IMR-90 (cell line): Measurements from ENCODE around the gene S100A5. TPM values are rescaled to one million over a fixed set of nuclear protein-coding genes. Genes with fewer than 3 reads are reported as not detected.

Source experiments
- ATAC-seq: fragments of 200-7000 bp; cut with Tn5 transposase; 2 replicates; pipeline ENCODE4 v1.9.1; 2020; ENCODE audit warnings: low read depth, mild to moderate bottlenecking, moderate library complexity
- BruUV-seq: library from RNA; stranded (reverse); fragments of 400-500 nt; replicated peaks from 2 replicates; lab custom pipeline; 2021; lab: Mats Ljungman, UMichigan
- CTCF ChIA-PET: fragments of 300-600 bp; formaldehyde crosslinking; extraction: SDS; loops from one replicate; lab custom pipeline; 2021; ENCODE audit warnings: antibody characterized with exemption; lab: Yijun Ruan, JAX
- POLR2A ChIA-PET: fragments of 300-600 bp; sonication (Branson Sonifier 250); formaldehyde crosslinking; loops from one replicate; lab custom pipeline; 2022; ENCODE audit warnings: antibody characterized with exemption; ENCODE audit not compliant: unreplicated experiment; lab: Charles Lee
- DNase-seq: peaks from one replicate; pipeline ENCODE4 v3.0.0; 2013
- H2AFZ ChIP-seq: replicated peaks from 2 replicates; pipeline ENCODE3; 2013; ENCODE audit warnings: low read length, mild to moderate bottlenecking; ENCODE audit not compliant: poor library complexity
- H2AK5ac ChIP-seq: 2 replicates; pipeline ENCODE4 v1.6.1; 2013; ENCODE audit warnings: low read depth, low read length, inconsistent platforms
- H2AK9ac ChIP-seq: replicated peaks from 2 replicates; pipeline ENCODE3; 2013; ENCODE audit warnings: mild to moderate bottlenecking, low read depth, low read length, moderate library complexity; ENCODE audit not compliant: poor library complexity
- H2BK120ac ChIP-seq: 2 replicates; pipeline ENCODE4 v1.6.1; 2013; ENCODE audit warnings: low read depth, low read length, inconsistent platforms
- H2BK15ac ChIP-seq: 3 replicates; pipeline ENCODE4 v1.6.1; 2013; ENCODE audit warnings: low read depth, low read length, inconsistent platforms
- H2BK20ac ChIP-seq: 2 replicates; pipeline ENCODE4 v1.6.1; 2013; ENCODE audit warnings: low read depth, mild to moderate bottlenecking, inconsistent platforms, low read length, moderate library complexity
- H2BK5ac ChIP-seq: 2 replicates; pipeline ENCODE4 v1.6.1; 2013; ENCODE audit warnings: mild to moderate bottlenecking, low read depth, low read length, inconsistent platforms; ENCODE audit not compliant: poor library complexity, severe bottlenecking
- H3K14ac ChIP-seq: replicated peaks from 2 replicates; pipeline ENCODE4 v1.6.1; 2013; ENCODE audit warnings: low read depth, low read length, inconsistent platforms
- H3K18ac ChIP-seq: 2 replicates; pipeline ENCODE4 v1.6.1; 2013; ENCODE audit warnings: low read depth, low read length, control low read depth
- H3K23ac ChIP-seq: 2 replicates; pipeline ENCODE4 v1.6.1; 2013; ENCODE audit warnings: low read depth, low read length, inconsistent platforms
- H3K27ac ChIP-seq: 2 replicates; pipeline ENCODE4 v1.5.1; 2013; ENCODE audit warnings: mild to moderate bottlenecking, control low read depth, low read length; ENCODE audit not compliant: insufficient read depth
- H3K27me3 ChIP-seq: 2 replicates; pipeline ENCODE4 v1.6.1; 2013; ENCODE audit warnings: low read length; ENCODE audit not compliant: control insufficient read depth, insufficient read depth
- H3K36me3 ChIP-seq: 2 replicates; pipeline ENCODE4 v1.6.1; 2013; ENCODE audit warnings: low read length, mixed read lengths; ENCODE audit not compliant: control insufficient read depth, insufficient read depth
- H3K4ac ChIP-seq: 2 replicates; pipeline ENCODE4 v1.6.1; 2013; ENCODE audit warnings: low read depth, low read length, inconsistent platforms
- H3K4me1 ChIP-seq: 2 replicates; pipeline ENCODE4 v1.6.1; 2013; ENCODE audit warnings: low read length, mixed read lengths; ENCODE audit not compliant: control insufficient read depth, insufficient read depth
- H3K4me2 ChIP-seq: 2 replicates; pipeline ENCODE4 v1.6.1; 2013; ENCODE audit warnings: low read depth, mild to moderate bottlenecking, control low read depth, low read length, moderate library complexity
- H3K4me3 ChIP-seq: 2 replicates; pipeline ENCODE4 v1.5.1; 2013; ENCODE audit warnings: low read depth, mild to moderate bottlenecking, control low read depth, low read length, moderate library complexity; ENCODE audit not compliant: insufficient read depth
- H3K56ac ChIP-seq: 2 replicates; pipeline ENCODE4 v1.6.1; 2013; ENCODE audit warnings: low read length, inconsistent platforms; ENCODE audit not compliant: insufficient read depth; ENCODE audit errors: extremely low read depth
- H3K79me1 ChIP-seq, 2 experiments: 2 replicates each; pipeline ENCODE4 v1.6.1; 2013; ENCODE audit warnings: low read length in 2 of 2, inconsistent platforms in 1 of 2, low read depth in 1 of 2
- H3K9ac ChIP-seq: 2 replicates; pipeline ENCODE4 v1.6.1; 2013; ENCODE audit warnings: low read depth, low read length, control low read depth
- H3K9me1 ChIP-seq: 2 replicates; pipeline ENCODE4 v1.6.1; 2013; ENCODE audit warnings: low read length, inconsistent platforms; ENCODE audit not compliant: insufficient read depth
- H3K9me3 ChIP-seq: 2 replicates; pipeline ENCODE4 v1.6.1; 2013; ENCODE audit warnings: low read length; ENCODE audit not compliant: control insufficient read depth, insufficient read depth
- H4K20me1 ChIP-seq: 2 replicates; pipeline ENCODE4 v1.6.1; 2013; ENCODE audit warnings: low read length, inconsistent platforms; ENCODE audit not compliant: insufficient read depth
- H4K5ac ChIP-seq: 2 replicates; pipeline ENCODE4 v1.6.1; 2013; ENCODE audit warnings: mild to moderate bottlenecking, low read depth, low read length, control low read depth
- H4K8ac ChIP-seq, 2 experiments: 2 replicates each; pipeline ENCODE4 v1.6.1; 2013; ENCODE audit warnings: low read depth in 2 of 2, low read length in 2 of 2, control low read depth in 1 of 2, inconsistent platforms in 1 of 2
- H4K91ac ChIP-seq: 2 replicates; pipeline ENCODE4 v1.6.1; 2013; ENCODE audit warnings: low read depth, low read length, inconsistent platforms; ENCODE audit not compliant: insufficient read depth
- BHLHE40 ChIP-seq: fragments of 150-350 bp; IDR thresholded peaks from 2 replicates; pipeline ENCODE4 v1.6.1; 2016; ENCODE audit warnings: mild to moderate bottlenecking, low read depth, low read length
- CEBPB ChIP-seq: IDR thresholded peaks from 2 replicates; pipeline ENCODE4 v1.6.1; 2012; ENCODE audit warnings: low read depth, low read length, improper control_type of control experiment
- CHD1 ChIP-seq: IDR thresholded peaks from 2 replicates; pipeline ENCODE4 v1.6.1; 2012; ENCODE audit warnings: low read depth, low read length, improper control_type of control experiment
- FOS ChIP-seq: fragments of 150-350 bp; IDR thresholded peaks from 2 replicates; pipeline ENCODE4 v1.6.1; 2016; ENCODE audit warnings: low read depth, low read length
- MAFK ChIP-seq: IDR thresholded peaks from 2 replicates; pipeline ENCODE4 v1.6.1; 2012; ENCODE audit warnings: low read depth, low read length, improper control_type of control experiment
- MAZ ChIP-seq: IDR thresholded peaks from 2 replicates; pipeline ENCODE4 v1.6.1; 2012; ENCODE audit warnings: low read depth, mild to moderate bottlenecking, low read length, improper control_type of control experiment, moderate library complexity, borderline replicate concordance
- MXI1 ChIP-seq: IDR thresholded peaks from 2 replicates; pipeline ENCODE4 v1.6.1; 2012; ENCODE audit warnings: low read depth, mild to moderate bottlenecking, low read length, moderate library complexity, borderline replicate concordance
- NFE2L2 ChIP-seq: fragments of 150-350 bp; IDR thresholded peaks from 2 replicates; pipeline ENCODE4 v1.6.1; 2016; ENCODE audit warnings: low read depth, mild to moderate bottlenecking, low read length
- POLR2A ChIP-seq: IDR thresholded peaks from 2 replicates; pipeline ENCODE4 v1.6.1; 2012; ENCODE audit warnings: mild to moderate bottlenecking, low read depth, low read length
- RAD21 ChIP-seq: IDR thresholded peaks from 2 replicates; pipeline ENCODE4 v1.6.1; 2012; ENCODE audit warnings: low read length, improper control_type of control experiment
- RCOR1 ChIP-seq: IDR thresholded peaks from 2 replicates; pipeline ENCODE4 v1.6.1; 2012; ENCODE audit warnings: mild to moderate bottlenecking, low read length, improper control_type of control experiment; ENCODE audit not compliant: insufficient replicate concordance
- RFX5 ChIP-seq: IDR thresholded peaks from 2 replicates; pipeline ENCODE4 v1.8.0; 2012; ENCODE audit warnings: low read depth, mild to moderate bottlenecking, low read length, moderate library complexity
- SMC3 ChIP-seq: fragments of 150-350 bp; IDR thresholded peaks from 2 replicates; pipeline ENCODE4 v1.6.1; 2016; ENCODE audit warnings: low read depth, mild to moderate bottlenecking, antibody characterized with exemption, low read length, moderate library complexity
- USF2 ChIP-seq: fragments of 150-350 bp; IDR thresholded peaks from 2 replicates; pipeline ENCODE4 v1.6.1; 2017; ENCODE audit warnings: mild to moderate bottlenecking, antibody characterized with exemption, low read length, low read depth
- WGBS, 2 experiments: methylation state at CpG; one replicate each; pipeline versions ENCODE4 v1.1.5 to v1.1.7; 2013; ENCODE audit warnings: missing lambda C conversion rate in 2 of 2; ENCODE audit not compliant: insufficient read length in 1 of 2; ENCODE audit errors: extremely low coverage in 2 of 2; 5-methylcytosine and 5-hydroxymethylcytosine counted together
- dilution Hi-C: fragments of 300-500 bp; cut with HindIII; formaldehyde crosslinking; loops from one replicate; pipeline ENCODE4 v1.14.3; 2018; ENCODE audit warnings: low sequenced_read_pairs; ENCODE audit not compliant: unreplicated experiment
- in situ Hi-C: fragments of 300-500 bp; cut with MboI; formaldehyde crosslinking; loops from 3 replicates; pipeline ENCODE4 v1.14.3; 2019; ENCODE audit warnings: low sequenced_read_pairs, inconsistent platforms, mixed read lengths
- intact Hi-C: fragments of 100-400 bp; cut with micrococcal nuclease; formaldehyde crosslinking; loops from 2 replicates; pipeline ENCODE4 v1.10.0; 2022
- polyA plus RNA-seq, 3 experiments: library from polyadenylated mRNA; depleted of rRNA; stranded (reverse); fragments of >200 nt; gene quantifications; 2 replicates each; pipeline ENCODE4 v1.2.3, GENCODE V29; 2012; ENCODE audit warnings: low replicate concordance in 1 of 3
- total RNA-seq: library from RNA; depleted of rRNA; stranded (reverse); fragments of >200 nt; gene quantifications from 2 replicates; pipeline ENCODE4 v1.2.3, GENCODE V29; 2012
- TF ChIP-seq, protein P1 (sequence below): conservative IDR thresholded peaks from 2 replicates; pipeline ENCODE4 v1.5.1; 2012; ENCODE audit warnings: mild to moderate bottlenecking, low read depth, low read length, improper control_type of control experiment
- TF ChIP-seq, protein P2 (sequence below): fragments of 150-350 bp; IDR thresholded peaks from 2 replicates; pipeline ENCODE4 v1.6.1; 2016; ENCODE audit warnings: low read depth, mild to moderate bottlenecking, low read length, moderate library complexity, borderline replicate concordance

The S100A5 gene
- total and polyA plus RNA-seq, 2 of the 4 experiments (the other 2 are of a cell fraction) = 0.27 TPM; not detected in 1

GRCh38 chr1:153553096-153553495 is 12.4 kb upstream of the S100A5 start:
- TF ChIP-seq RFX5 (no peak), CEBPB (no peak), MAZ (no peak), CHD1 (no peak), FOS (no peak), NFE2L2 (no peak), SMC3 (no peak), RCOR1 (no peak), USF2 (no peak), MAFK (no peak), POLR2A (no peak), MXI1 (no peak), BHLHE40 (no peak), RAD21 (no peak)
- TF ChIP-seq, protein P1, sequence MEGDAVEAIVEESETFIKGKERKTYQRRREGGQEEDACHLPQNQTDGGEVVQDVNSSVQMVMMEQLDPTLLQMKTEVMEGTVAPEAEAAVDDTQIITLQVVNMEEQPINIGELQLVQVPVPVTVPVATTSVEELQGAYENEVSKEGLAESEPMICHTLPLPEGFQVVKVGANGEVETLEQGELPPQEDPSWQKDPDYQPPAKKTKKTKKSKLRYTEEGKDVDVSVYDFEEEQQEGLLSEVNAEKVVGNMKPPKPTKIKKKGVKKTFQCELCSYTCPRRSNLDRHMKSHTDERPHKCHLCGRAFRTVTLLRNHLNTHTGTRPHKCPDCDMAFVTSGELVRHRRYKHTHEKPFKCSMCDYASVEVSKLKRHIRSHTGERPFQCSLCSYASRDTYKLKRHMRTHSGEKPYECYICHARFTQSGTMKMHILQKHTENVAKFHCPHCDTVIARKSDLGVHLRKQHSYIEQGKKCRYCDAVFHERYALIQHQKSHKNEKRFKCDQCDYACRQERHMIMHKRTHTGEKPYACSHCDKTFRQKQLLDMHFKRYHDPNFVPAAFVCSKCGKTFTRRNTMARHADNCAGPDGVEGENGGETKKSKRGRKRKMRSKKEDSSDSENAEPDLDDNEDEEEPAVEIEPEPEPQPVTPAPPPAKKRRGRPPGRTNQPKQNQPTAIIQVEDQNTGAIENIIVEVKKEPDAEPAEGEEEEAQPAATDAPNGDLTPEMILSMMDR = no peak
- TF ChIP-seq, protein P2, sequence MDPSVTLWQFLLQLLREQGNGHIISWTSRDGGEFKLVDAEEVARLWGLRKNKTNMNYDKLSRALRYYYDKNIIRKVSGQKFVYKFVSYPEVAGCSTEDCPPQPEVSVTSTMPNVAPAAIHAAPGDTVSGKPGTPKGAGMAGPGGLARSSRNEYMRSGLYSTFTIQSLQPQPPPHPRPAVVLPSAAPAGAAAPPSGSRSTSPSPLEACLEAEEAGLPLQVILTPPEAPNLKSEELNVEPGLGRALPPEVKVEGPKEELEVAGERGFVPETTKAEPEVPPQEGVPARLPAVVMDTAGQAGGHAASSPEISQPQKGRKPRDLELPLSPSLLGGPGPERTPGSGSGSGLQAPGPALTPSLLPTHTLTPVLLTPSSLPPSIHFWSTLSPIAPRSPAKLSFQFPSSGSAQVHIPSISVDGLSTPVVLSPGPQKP = no peak
- Histone ChIP-seq H3K4me3 (no peak overlapping the region), H3K14ac (peak overlapping the region; percentile 73; the same call in 1 of the 2 replicates), H3K23ac (no peak overlapping the region), H4K91ac (peak overlapping the region; percentile 53; the same call in 1 of the 2 replicates), H3K56ac (no peak overlapping the region), H3K9me1 (peaks cover 46% of the 10 kb centered on the region), H2BK5ac (no peak overlapping the region), H4K5ac (no peak overlapping the region), H3K4me1 (peaks cover 32% of the 10 kb centered on the region), H2BK120ac (peak overlapping the region; percentile 84), H3K4me2 (no peak overlapping the region), H3K27me3 (no peaks in the 10 kb centered on the region), H2BK15ac (peak overlapping the region; percentile 94), H2AK5ac (peak overlapping the region; percentile 89), H3K18ac (no peak overlapping the region), H3K27ac (no peak overlapping the region), H2AFZ (peak overlapping the region; percentile 64), H3K36me3 (no peaks in the 10 kb centered on the region), H3K79me1 (peaks cover 0 to 13% of the 10 kb centered on the region in 2 experiments; a peak in 3 of 4 replicates), H4K20me1 (no peaks in the 10 kb centered on the region), H3K4ac (peak overlapping the region; percentile 67), H2BK20ac (peak overlapping the region; percentile 54; the same call in 1 of the 2 replicates), H3K9me3 (no peaks in the 10 kb centered on the region), H2AK9ac (peak overlapping the region; percentile 88), H3K9ac (no peak overlapping the region), H4K8ac (peak overlapping the region; percentile 64 to 91; a peak in 1 of 4 replicates)
- intact Hi-C loops = no loop called here
- 95% methylated on average over 4 of the region's 12 CpGs; no CpG with 5 or more reads in 1 of the 2 experiments for WGBS, 2 experiments
- DNase-seq (no peak), ATAC-seq (no peak)
- CTCF ChIA-PET = interaction anchor here (1.0 kb wide), 1 partner anchor 12 kb away, joined by 3 read pairs; the partner anchor contains the start of gene S100A5
- POLR2A ChIA-PET = no interaction called here
- dilution Hi-C loops = no loop called here
- no TSS peak for BruUV-seq
- in situ Hi-C loops = no loop called here
